HFFc6 (cell line): ENCODE results near the gene SUSD3. TPM values are rescaled to one million over a fixed set of nuclear protein-coding genes. Genes with fewer than 3 reads are reported as not detected.

ENCODE experiments used
- DNase-seq: peaks from one replicate; pipeline ENCODE4 v3.0.0-alpha.2; 2018
- H3K27ac Mint-ChIP-seq: 2 replicates; pipeline ENCODE4 v1.8.0; 2020; ENCODE audit warnings: mild to moderate bottlenecking, mixed read lengths
- H3K27me3 Mint-ChIP-seq: 2 replicates; pipeline ENCODE4 v1.8.0; 2021; ENCODE audit warnings: mild to moderate bottlenecking, moderate library complexity, mixed read lengths; ENCODE audit not compliant: insufficient read depth
- H3K36me3 Mint-ChIP-seq: 2 replicates; pipeline ENCODE4 v1.8.0; 2021; ENCODE audit warnings: low read depth, mixed read lengths
- H3K4me1 Mint-ChIP-seq: 2 replicates; pipeline ENCODE4 v1.8.0; 2020; ENCODE audit warnings: low read depth, mixed read lengths
- H3K4me3 Mint-ChIP-seq: 2 replicates; pipeline ENCODE4 v1.8.0; 2020; ENCODE audit warnings: mild to moderate bottlenecking, moderate library complexity, mixed read lengths
- H3K9me3 Mint-ChIP-seq: 2 replicates; pipeline ENCODE4 v1.8.0; 2020; ENCODE audit warnings: mild to moderate bottlenecking, mixed read lengths
- CTCF ChIP-seq: fragments of 200-600 bp; sonication (generic); IDR thresholded peaks from 2 replicates; pipeline ENCODE4 v1.5.0; 2021; ENCODE audit warnings: antibody characterized with exemption, mild to moderate bottlenecking
- total RNA-seq, 6 experiments: library from RNA; stranded (reverse); fragmentation: NEBNext Ultra II Directional; extraction: Animal tissue kit (Norgen Biotek cat#: 25700); gene quantifications; 2 replicates in 1 of 6; 3 replicates in 5 of 6; pipeline ENCODE4 v1.2.3, GENCODE V29; 2021

SUSD3 gene
- total RNA-seq, 6 experiments from 2014 or later, result 0.28 to 0.76 TPM; not detected in 4

DNA sequence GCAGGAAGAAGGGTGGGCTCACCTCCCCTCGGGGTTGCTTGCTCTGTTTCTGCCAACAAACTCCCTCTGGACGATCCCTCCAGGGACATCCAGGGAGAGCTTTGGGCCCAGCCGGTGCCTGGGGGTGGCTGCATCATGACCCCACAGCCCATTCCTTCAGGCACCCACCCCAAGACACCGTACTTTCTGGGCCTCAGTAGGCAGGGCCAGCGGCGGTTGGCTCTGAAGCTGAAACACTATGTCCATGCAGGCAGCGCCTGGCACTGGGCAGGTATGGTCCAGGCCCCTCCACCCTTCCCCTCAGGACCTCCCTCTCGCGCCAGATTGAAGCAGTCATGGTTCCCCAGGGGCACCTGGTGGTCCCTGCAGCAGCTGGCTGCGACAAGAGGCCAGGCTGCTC is 18.5 kb upstream of the SUSD3 start:
- H3K9me3 Mint-ChIP-seq, result peaks cover 3% of the 10 kb centered on the region; the same call in 1 of the 2 replicates
- H3K27ac Mint-ChIP-seq, result no peak overlapping the region
- H3K27me3 Mint-ChIP-seq, result peaks cover 13% of the 10 kb centered on the region
- TF ChIP-seq CTCF, result no peak
- no peak overlapping the region for H3K4me3 Mint-ChIP-seq
- no peaks in the 10 kb centered on the region for H3K36me3 Mint-ChIP-seq
- no peak for DNase-seq
- no peaks in the 10 kb centered on the region for H3K4me1 Mint-ChIP-seq

DNA sequence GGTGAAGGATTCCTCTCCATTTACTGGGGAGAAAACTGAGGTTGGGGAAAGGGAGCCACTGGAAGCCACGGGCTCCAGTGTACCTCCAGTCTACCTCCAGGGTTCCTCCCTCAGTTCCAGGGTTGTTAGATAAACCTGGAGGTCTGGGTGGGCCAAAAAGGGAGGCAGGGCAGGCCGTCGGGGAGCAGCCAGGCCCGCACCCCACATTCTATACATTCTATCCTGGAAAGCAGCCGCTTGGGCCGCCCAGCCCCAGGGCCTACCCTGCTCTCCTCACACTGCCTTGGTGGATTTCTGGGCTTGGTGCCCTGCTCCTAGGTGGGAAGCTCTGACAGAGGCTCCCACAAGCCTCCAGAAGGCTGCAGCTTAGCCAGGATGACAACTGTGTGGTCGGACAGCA is 18.1 kb upstream of the SUSD3 start:
- DNase-seq, result no peak
- Mint-ChIP-seq H3K36me3 (no peaks in the 10 kb centered on the region), H3K27ac (no peak overlapping the region), H3K27me3 (peaks cover 13% of the 10 kb centered on the region), H3K4me1 (no peaks in the 10 kb centered on the region), H3K4me3 (no peak overlapping the region), H3K9me3 (peaks cover 5% of the 10 kb centered on the region)
- no peak for TF ChIP-seq CTCF

- no peaks in the 10 kb centered on the region for H3K36me3 Mint-ChIP-seq
- no peak overlapping the region for H3K27ac Mint-ChIP-seq
- peaks cover 9% of the 10 kb centered on the region for H3K9me3 Mint-ChIP-seq
- peaks cover 10% of the 10 kb centered on the region for H3K27me3 Mint-ChIP-seq
- no peaks in the 10 kb centered on the region for H3K4me1 Mint-ChIP-seq
- H3K4me3 Mint-ChIP-seq, result no peak overlapping the region
- TF ChIP-seq CTCF, result no peak
- no peak for DNase-seq
These were observed 17.2 kb upstream of the SUSD3 start for GRCh38 chr9:93041108-93041802.

- Mint-ChIP-seq H3K4me3 (no peak overlapping the region), H3K9me3 (peaks cover 9% of the 10 kb centered on the region), H3K4me1 (no peaks in the 10 kb centered on the region), H3K36me3 (no peaks in the 10 kb centered on the region), H3K27ac (no peak overlapping the region), H3K27me3 (peaks cover 10% of the 10 kb centered on the region)
- DNase-seq, result no peak
- TF ChIP-seq CTCF, result no peak
These were observed 15.4 kb upstream of the SUSD3 start for GRCh38 chr9:93043122-93043521.

- DNase-seq, result no peak
- no peak overlapping the region for H3K4me3 Mint-ChIP-seq
- no peaks in the 10 kb centered on the region for H3K36me3 Mint-ChIP-seq
- TF ChIP-seq CTCF, result no peak
- peaks cover 9% of the 10 kb centered on the region for H3K9me3 Mint-ChIP-seq
- peaks cover 10% of the 10 kb centered on the region for H3K27me3 Mint-ChIP-seq
- no peaks in the 10 kb centered on the region for H3K4me1 Mint-ChIP-seq
- H3K27ac Mint-ChIP-seq, result no peak overlapping the region
These were observed 13.0 kb upstream of the SUSD3 start for GRCh38 chr9:93045521-93045920.
